ENCODE data around the gene CELF2. TPM values are rescaled to one million over a fixed set of nuclear protein-coding genes. Genes with fewer than 3 reads are reported as not detected.

Gene CELF2
- total RNA-seq, 2 experiments from 2014 or later: 197 to 205 TPM

DNA sequence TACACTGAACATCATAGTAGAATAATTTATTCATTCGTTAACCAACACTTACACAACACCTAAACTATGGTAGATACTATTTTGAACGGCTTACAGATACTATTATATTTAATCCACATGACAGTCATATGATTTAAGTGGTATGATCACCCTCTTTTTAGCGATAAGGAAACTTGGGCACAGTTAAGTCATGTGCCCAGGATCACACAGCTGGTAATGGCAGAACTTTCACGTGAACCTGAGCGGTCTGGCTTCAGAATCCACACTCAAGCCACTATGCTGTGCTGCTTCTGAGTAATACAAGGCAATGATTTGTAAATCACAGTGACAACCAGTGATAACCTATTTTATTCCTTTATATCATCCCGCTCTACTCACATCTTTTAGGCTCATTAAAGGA is 99.1 kb downstream of the CELF2 start:
- Mint-ChIP-seq H3K4me1 (ENCODE audit: low read depth) (peaks cover 66% of the 10 kb centered on the region), H3K27me3 (no peaks in the 10 kb centered on the region), H3K36me3 (ENCODE audit: low read depth) (no peaks in the 10 kb centered on the region), H3K9me3 (no peaks in the 10 kb centered on the region), H3K4me3 (no peak overlapping the region), H3K27ac (no peak overlapping the region)
- Histone ChIP-seq H3K27ac (ENCODE audit: low read depth in 1 of 2, low read length in 2 of 2) (no peak overlapping the region), H3K36me3 (ENCODE audit: insufficient read depth, low read length) (no peaks in the 10 kb centered on the region), H3K27me3 (ENCODE audit: control insufficient read depth in 1 of 2, insufficient read depth in 2 of 2, low read length in 2 of 2) (no peaks in the 10 kb centered on the region), H3K9me3 (ENCODE audit: control insufficient read depth in 1 of 2, insufficient read depth in 1 of 2, low read length in 2 of 2) (no peaks in the 10 kb centered on the region), H3K4me1 (ENCODE audit: insufficient read depth, low read length) (peaks cover 7% of the 10 kb centered on the region), H3K4me3 (ENCODE audit: low read length) (no peak overlapping the region)
- DNase-seq: no peak
- no peak for ATAC-seq (ENCODE audit: poor library complexity)
- POLR2A ChIA-PET: interaction anchor here (1.4 kb wide), 1 partner anchor 47 kb away, joined by 3 read pairs; no protein-coding TSS in a partner anchor
- CTCF ChIA-PET: no interaction called here
- TF ChIP-seq, protein P1, sequence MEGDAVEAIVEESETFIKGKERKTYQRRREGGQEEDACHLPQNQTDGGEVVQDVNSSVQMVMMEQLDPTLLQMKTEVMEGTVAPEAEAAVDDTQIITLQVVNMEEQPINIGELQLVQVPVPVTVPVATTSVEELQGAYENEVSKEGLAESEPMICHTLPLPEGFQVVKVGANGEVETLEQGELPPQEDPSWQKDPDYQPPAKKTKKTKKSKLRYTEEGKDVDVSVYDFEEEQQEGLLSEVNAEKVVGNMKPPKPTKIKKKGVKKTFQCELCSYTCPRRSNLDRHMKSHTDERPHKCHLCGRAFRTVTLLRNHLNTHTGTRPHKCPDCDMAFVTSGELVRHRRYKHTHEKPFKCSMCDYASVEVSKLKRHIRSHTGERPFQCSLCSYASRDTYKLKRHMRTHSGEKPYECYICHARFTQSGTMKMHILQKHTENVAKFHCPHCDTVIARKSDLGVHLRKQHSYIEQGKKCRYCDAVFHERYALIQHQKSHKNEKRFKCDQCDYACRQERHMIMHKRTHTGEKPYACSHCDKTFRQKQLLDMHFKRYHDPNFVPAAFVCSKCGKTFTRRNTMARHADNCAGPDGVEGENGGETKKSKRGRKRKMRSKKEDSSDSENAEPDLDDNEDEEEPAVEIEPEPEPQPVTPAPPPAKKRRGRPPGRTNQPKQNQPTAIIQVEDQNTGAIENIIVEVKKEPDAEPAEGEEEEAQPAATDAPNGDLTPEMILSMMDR (IDR thresholded peaks at IDR 0.05): no peak
- intact Hi-C loops (cut with DNase I, micrococcal nuclease): loop anchor here in 1 of 2 experiments (10.0 kb wide), 1 partner anchor 358 kb away; no protein-coding TSS in a partner anchor

DNA sequence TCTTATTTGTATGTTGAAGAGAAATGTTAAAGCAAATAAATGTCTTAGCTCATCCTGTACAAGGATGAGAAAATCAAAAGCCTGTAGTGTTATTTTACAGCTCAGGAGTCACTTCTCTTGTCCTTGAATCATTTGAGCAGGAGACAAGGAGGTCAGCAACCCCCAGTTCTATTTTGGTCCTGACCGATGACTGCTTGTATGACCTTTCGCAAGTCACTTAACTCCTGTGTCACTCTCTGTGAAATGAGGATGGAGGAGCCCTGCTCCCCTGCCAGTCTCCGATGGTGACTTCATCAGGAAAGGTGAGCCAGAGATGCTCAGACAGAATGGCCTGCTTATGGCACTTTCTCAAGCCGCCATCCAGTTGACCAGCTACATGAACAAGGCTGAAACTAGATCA is 101.0 kb downstream of the CELF2 start:
- no peak for DNase-seq
- no peaks in the 10 kb centered on the region for H3K36me3 ChIP-seq (ENCODE audit: insufficient read depth, low read length)
- no peaks in the 10 kb centered on the region for H3K27me3 ChIP-seq (ENCODE audit: control insufficient read depth in 1 of 2, insufficient read depth in 2 of 2, low read length in 2 of 2)
- peaks cover 66% of the 10 kb centered on the region for H3K4me1 Mint-ChIP-seq (ENCODE audit: low read depth)
- no peaks in the 10 kb centered on the region for H3K27me3 Mint-ChIP-seq
- H3K9me3 ChIP-seq (ENCODE audit: control insufficient read depth in 1 of 2, insufficient read depth in 1 of 2, low read length in 2 of 2): peaks cover 0 to 4% of the 10 kb centered on the region in 2 experiments
- H3K4me3 Mint-ChIP-seq: no peak overlapping the region
- ATAC-seq (ENCODE audit: poor library complexity): no peak
- intact Hi-C loops (cut with DNase I, micrococcal nuclease): loop anchor here in 1 of 2 experiments (10.0 kb wide), 1 partner anchor 356 kb away; no protein-coding TSS in a partner anchor
- no peak overlapping the region for H3K4me3 ChIP-seq (ENCODE audit: low read length)
- no peaks in the 10 kb centered on the region for H3K9me3 Mint-ChIP-seq
- H3K27ac Mint-ChIP-seq: no peak overlapping the region
- H3K36me3 Mint-ChIP-seq (ENCODE audit: low read depth): no peaks in the 10 kb centered on the region
- H3K4me1 ChIP-seq (ENCODE audit: insufficient read depth, low read length): peaks cover 2% of the 10 kb centered on the region
- ChIA-PET CTCF (interaction anchor here (1.6 kb wide), 1 partner anchor 10 kb away, joined by 3 read pairs; no protein-coding TSS in a partner anchor), POLR2A (interaction anchor here (0.6 to 3.1 kb wide), 4 partner anchors 26 to 1387 kb away, joined by 3 to 27 read pairs (median 8); no protein-coding TSS in a partner anchor)
- TF ChIP-seq, protein P1 (IDR thresholded peaks at IDR 0.05): no peak
- no peak overlapping the region for H3K27ac ChIP-seq (ENCODE audit: low read depth in 1 of 2, low read length in 2 of 2)

DNA sequence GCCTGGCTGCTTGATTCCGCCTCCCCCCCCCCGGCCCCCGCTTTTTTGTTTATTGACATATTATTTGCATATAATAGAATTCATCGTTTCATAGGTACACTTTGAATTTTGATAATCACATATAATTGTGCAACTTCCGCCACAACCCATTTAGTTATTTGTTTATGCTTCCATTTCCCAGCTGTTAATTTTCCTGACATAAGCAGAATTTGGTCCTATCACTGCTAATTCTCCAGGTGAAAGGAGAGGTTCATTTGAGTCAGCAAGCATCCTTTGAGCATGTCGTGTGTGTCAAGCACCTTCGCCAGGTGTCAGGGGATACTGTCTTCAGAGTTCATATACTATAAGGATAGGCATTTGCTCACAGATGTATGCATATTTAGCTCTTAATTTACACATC is 102.2 kb downstream of the CELF2 start:
- Histone ChIP-seq H3K27me3 (ENCODE audit: control insufficient read depth in 1 of 2, insufficient read depth in 2 of 2, low read length in 2 of 2) (no peaks in the 10 kb centered on the region), H3K36me3 (ENCODE audit: insufficient read depth, low read length) (no peaks in the 10 kb centered on the region), H3K4me1 (ENCODE audit: insufficient read depth, low read length) (no peaks in the 10 kb centered on the region), H3K4me3 (ENCODE audit: low read length) (no peak overlapping the region), H3K27ac (ENCODE audit: low read depth in 1 of 2, low read length in 2 of 2) (no peak overlapping the region), H3K9me3 (ENCODE audit: control insufficient read depth in 1 of 2, insufficient read depth in 1 of 2, low read length in 2 of 2) (peaks cover 0 to 4% of the 10 kb centered on the region in 2 experiments)
- Mint-ChIP-seq H3K4me3 (no peak overlapping the region), H3K4me1 (ENCODE audit: low read depth) (peaks cover 58% of the 10 kb centered on the region), H3K27ac (no peak overlapping the region), H3K36me3 (ENCODE audit: low read depth) (no peaks in the 10 kb centered on the region), H3K9me3 (peaks cover under 1% of the 10 kb centered on the region), H3K27me3 (no peaks in the 10 kb centered on the region)
- ATAC-seq (ENCODE audit: poor library complexity) (no peak), DNase-seq (no peak)
- TF ChIP-seq, protein P1 (IDR thresholded peaks at IDR 0.05): no peak
- intact Hi-C loops (cut with DNase I, micrococcal nuclease): loop anchor here in 1 of 2 experiments (10.0 kb wide), 1 partner anchor 355 kb away; no protein-coding TSS in a partner anchor
- POLR2A ChIA-PET: interaction anchor here (1.3 to 3.1 kb wide), 4 partner anchors 18 to 45 kb away, joined by 4 to 27 read pairs (median 12); no protein-coding TSS in a partner anchor
- CTCF ChIA-PET: interaction anchor here (0.9 to 1.3 kb wide), 3 partner anchors 17 to 150 kb away, joined by 3 to 4 read pairs (median 4); no protein-coding TSS in a partner anchor
